Stimulated activated CD8-positive, alpha-beta memory T cell treated with anti-CD3 and anti-CD28 coated beads, Interleukin-12 subunit alpha, Interleukin-12 subunit beta, amount 100 ng/mL, for 24 hours (primary cell): ENCODE measurements around the gene KCNIP1.

Experiments used
- DNase-seq: peaks from one replicate; pipeline ENCODE4 v3.0.0-alpha.2; 2020; ENCODE audit errors: extremely low read depth

KCNIP1 gene

GRCh38 chr5:170774831-170775230 lies 271.0 kb downstream of the KCNIP1 start:
- no peak for DNase-seq

- no peak for DNase-seq
These were observed 278.1 kb downstream of the KCNIP1 start for GRCh38 chr5:170781946-170782345.

- DNase-seq: no peak
These were observed 278.6 kb downstream of the KCNIP1 start for GRCh38 chr5:170782438-170782837.

- DNase-seq: no peak
These were observed 279.9 kb downstream of the KCNIP1 start, which contains the start of gene GABRP for GRCh38 chr5:170783498-170784247. GABRP (plus strand) TSS chr5:170783725; CDS start chr5:170788616, 4,891 bp downstream.

GRCh38 chr5:170785416-170785815 lies 281.6 kb downstream of the KCNIP1 start:
- DNase-seq: no peak
